GM18870 (cell line): ENCODE data around the gene MPPED2.

ENCODE experiments used
- ATAC-seq: cut with Tn5 transposase; IDR thresholded peaks from one replicate; pipeline ENCODE4 v1.9.1; 2021; ENCODE audit warnings: moderate library complexity; ENCODE audit not compliant: unreplicated experiment

MPPED2 gene

DNA sequence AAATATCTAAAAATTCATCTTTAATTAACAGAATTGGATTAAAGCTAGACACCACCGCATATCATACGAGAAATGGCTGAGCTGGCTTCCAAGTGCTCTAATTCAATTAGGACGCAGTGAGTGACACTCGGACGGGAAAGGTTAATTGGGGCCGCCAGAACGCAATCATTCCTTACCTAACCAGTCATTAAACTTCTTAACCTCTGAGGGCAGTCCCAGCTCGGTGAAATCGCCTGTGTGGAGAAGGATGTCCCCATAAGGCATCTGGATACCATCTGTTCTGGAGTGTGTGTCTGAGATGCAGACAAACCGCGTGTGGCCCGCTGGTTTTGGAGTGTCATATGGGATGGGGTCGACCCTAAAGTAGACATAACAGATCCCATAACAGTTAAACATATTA lies 50.3 kb downstream of the MPPED2 start:
- no peak for ATAC-seq

DNA sequence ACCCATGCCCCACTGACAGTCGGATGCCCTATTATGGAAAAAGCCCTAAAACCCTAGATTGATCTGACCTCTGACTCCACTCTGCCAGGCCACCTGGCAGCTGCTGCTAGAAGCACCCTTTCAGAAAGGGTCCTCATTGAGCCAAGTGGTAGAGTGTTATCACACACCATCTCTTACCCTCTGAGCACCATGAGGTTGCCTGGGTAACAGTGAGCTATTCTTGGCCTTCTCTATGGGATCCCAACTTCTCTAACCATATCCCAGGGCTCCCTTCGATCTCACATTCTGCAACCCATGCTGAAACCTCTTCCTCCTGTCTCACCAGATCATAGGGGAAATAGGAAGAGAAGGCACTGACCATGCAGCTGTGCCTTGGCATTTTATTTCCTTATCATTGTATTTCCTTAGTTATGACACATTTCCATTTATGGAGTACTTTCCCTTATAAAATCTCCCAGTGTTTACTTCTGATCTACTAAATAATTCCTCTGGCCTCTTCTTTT lies 52.7 kb downstream of the MPPED2 start:
- no peak for ATAC-seq

DNA sequence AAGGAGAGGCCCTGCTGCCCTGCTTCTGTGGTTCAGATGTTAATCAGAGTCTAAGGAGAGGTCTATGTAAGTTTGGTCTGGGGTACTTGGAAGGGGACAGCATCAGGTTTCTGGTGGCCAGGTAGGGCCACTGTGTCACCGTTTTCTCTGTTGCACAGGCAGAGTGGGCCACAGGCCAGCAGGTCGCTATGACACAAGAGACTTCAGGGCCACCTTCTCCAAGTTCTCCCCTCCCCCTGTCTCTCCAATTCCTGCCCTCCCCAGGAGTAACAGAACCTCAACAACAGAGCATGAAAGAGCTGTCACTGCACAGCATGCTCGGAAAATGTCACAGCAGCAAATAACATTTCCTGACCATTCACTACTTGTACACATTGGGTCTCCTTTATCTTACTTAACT lies 58.6 kb downstream of the MPPED2 start:
- no peak for ATAC-seq

DNA sequence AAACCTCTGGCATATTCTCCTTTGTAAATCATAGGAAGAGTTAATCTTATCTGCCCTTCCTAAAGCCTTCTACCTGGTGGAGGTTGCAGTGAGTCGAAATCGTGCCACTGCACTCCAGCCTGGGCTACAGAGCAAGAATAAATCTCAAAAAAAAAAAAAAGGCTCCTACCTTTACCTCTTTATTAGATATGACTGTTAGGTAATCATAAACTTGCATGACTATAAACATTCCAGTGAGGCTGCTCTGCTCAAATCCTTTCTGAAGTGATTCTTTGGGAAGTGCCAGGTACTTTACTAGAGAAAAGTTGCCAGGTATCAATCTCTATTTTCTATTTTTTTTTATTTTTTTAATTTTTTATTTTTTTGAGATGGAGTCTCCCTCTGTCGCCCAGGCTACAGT lies 59.6 kb downstream of the MPPED2 start:
- ATAC-seq: no peak

DNA sequence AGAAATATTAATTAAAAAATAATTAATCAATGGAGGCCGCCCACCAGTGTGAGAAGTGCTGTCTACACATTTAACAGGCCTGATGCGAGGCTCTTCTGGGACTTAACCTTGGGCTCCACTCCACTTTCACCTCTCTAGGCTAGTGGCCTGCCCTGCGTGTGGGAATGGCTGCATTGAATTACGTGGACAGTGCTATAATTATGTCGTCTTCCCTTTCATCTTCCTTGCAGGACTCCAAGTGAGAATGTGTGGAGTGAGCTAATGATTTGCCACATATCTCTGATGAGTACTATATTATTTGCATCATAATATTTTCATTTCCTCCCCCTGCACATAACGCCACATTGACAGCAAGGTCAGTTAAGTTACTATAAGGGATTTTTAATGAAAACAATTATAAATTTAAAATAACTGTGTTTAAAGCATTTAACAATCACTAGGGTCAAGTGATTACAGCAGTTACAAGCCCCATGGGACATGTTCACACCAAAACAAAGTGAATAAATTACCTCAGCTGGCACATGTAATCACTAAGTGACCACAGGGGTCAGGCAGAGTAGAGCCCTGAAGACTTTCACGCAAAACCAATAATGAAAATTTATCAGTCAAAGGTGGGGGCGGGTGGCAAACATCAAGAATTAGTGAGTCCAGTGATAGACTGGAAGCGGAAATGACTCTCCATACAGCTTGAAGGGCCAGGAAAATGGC lies 63.5 kb downstream of the MPPED2 start:
- ATAC-seq: no peak

DNA sequence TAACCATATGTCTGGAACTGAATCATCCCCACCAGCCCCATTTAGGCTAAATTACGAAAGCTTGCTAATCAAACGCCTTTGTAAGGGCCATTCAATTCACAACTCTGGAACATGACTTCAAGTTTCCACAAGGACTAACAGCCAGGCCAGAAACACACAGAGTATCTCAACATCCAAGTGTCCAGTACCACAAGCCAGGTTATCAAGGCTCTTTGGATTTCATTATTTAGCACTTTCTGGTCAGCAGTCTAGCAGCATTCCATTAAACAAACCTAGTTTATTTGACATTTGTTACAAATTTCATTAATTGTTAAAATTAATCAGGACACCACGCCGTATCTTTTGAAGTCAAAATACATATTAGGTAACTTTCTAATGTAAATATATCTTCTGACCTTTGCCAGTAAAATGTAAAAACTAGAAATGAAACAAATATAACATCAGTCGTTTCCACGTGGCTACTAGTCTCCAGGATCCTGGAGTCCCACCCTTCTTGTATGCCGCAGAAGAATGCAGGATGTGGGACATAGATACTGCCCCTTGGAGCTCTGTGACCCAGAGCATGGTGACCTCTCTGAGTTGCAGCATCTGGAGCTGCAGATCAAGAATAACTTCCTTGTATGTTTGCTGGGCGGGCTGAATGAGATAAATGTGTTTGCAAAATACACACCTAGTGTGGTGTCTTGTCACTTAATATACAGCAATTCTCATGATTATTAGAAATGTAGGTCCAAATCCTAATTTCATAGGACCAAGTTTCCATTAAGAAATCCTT lies 64.7 kb downstream of the MPPED2 start:
- ATAC-seq: no peak

DNA sequence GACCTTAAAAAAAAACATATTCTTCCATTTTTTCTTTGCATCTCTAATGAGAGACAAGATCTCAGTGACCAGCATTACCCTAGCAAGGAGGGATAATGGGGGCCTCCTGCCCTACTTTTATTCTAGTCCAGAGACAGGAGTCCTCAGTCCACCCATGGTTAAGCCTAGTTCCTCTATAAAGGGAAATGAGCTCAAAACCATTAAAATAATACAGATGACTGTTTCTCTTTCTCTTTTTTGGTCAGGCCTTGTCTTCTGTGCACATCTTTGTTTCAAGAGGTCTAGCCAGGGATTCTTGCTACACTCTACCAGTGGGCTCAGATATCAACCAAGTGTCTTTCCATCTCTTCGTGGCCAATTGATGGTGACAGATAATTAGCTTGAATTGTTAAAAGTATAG lies 73.1 kb downstream of the MPPED2 start:
- ATAC-seq: no peak

DNA sequence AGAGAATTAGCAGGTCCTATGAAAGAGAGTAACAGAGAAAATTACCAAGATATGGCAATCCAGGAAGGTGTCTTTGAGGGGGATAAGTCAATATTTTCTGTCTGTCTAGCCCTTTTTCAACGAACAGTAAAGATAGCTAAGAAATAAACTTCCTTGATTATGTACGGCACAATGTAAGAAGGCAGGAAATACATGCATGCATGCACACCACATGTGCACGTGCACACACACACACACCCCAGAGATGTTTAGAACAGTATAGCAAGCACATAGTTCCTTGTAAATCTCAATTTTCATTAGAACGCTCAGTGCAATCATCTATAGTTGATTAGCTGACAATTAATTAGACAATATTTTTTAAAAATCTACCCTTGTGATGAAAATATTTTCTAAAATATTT lies 74.7 kb downstream of the MPPED2 start:
- ATAC-seq: no peak

DNA sequence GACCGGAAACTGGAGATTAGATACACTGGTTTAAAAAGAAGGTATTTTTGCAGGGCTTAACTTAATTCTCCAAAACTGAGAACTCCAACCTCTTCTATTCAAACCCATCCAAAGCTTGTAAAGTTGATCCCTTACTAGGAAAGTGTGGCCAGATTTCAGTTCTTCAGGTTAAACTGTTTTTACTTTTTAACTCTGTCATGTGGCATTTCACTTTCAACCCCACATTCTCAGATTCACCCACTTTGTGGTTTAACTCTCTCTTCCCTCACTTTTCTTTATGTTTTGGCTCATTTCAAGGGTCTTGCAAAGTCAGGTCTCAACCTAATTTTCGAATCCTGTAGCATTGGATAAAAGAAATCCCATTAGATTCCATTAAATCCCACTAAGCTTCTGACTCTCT lies 75.4 kb downstream of the MPPED2 start:
- no peak for ATAC-seq

DNA sequence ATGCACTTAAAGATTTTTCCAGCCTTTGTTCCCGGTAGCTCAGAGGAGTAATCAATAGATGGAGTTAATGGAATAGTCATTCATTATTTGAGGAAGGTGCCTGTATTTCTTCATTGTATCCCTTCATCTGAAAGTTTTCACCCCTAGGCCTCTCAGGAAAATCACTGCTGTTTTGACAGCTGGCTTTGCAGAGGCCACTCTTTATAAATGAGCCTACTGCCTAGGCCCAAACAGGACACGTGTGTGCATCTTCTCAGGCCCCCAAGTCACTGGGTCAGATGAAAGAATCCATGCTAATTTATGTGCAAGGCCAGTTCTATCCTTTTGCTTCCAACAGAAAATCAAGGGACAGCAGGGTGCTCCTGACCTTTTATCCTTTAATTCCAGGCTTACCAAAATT lies 76.8 kb downstream of the MPPED2 start:
- ATAC-seq: no peak

DNA sequence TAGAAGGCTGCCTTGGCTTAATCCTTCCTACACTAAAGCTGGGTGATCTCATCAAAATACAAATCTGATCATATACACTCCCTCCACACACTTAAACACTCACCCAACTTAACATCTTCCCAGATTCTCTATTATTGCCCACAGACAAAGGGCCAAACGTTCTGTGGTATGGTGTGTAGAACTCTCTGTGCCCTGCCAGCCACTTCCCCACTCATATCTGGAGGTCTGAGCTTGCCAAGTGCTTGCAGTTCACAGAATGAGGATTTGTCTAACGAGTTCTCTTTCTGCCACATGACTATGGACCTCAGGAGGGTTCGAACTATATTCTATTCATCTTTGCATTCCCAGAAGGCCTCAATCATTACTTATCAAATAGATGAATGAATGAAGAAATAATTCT lies 77.6 kb downstream of the MPPED2 start:
- ATAC-seq: no peak

DNA sequence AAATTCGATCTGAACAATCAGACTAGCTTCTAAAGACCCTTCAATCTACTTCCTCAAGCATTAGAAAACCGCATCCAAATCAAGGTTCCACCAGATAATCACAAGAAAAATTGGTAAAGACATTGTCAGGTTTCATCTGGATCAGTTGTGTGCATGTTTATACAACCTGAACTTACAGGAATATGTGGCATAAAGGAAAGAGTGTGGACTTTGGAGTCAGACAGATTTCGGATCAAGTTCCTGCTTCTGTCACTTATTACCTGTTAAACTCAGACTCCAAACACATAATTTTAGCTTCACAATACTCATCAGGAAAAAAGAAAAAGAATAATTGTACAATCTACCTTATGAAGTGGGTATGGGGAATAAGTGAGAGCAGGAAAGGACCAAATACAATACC lies 80.5 kb downstream of the MPPED2 start:
- ATAC-seq: no peak

DNA sequence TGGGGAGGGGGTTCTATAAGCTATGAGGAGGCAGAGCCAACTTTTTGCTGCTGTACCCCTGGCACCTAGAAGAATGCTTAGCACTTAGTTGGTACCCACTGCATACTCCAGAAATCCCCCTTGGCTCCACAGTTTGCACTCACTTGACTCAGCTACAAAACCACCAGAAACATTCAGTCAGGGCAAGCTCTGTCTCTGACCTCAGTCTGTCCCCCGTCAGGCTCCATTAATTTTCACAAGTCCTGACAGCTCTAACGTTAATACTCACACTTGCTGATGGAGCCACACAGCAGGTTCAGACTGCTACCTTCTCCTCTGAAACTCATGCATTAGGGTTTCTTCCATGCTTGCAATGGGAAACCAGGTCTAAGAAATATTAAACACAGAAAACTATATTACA lies 81.7 kb downstream of the MPPED2 start:
- ATAC-seq: no peak

DNA sequence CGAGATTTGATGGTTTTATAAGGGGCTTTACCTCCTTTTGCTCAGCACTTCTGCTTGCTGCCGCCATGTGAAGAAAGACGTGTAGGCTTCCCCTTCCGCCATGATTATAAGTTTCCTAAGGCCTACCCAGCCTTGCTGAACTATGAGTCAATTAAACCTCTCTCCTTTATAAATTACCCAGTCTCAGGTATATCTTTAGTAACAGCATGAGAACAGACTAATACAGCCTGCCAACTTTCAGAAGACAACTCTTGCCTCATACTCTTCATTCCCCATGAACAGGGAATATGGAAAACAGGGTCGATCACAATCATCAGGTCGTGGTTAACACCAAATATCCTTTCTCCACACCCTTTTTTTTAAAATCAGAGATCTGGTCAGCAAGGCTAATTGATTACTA lies 83.0 kb downstream of the MPPED2 start:
- ATAC-seq: no peak

DNA sequence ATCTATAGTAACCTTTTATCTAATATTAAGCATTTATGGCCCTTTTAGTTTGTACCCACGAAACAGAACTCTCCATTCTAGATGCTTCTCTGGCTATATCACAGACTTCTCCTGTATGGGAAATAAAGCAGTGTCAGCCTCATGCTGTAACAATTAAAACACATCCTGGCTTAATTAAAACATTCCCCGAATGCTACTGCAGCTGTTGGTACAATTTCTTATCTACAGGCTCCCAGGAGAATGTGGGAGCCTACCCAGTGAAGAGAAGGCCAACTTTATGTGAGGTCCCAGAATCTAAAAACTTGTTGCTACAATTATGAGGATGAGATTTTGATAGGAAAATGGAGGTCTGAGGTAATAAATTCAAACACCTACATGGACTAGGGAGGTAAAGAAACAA lies 83.8 kb downstream of the MPPED2 start:
- no peak for ATAC-seq

DNA sequence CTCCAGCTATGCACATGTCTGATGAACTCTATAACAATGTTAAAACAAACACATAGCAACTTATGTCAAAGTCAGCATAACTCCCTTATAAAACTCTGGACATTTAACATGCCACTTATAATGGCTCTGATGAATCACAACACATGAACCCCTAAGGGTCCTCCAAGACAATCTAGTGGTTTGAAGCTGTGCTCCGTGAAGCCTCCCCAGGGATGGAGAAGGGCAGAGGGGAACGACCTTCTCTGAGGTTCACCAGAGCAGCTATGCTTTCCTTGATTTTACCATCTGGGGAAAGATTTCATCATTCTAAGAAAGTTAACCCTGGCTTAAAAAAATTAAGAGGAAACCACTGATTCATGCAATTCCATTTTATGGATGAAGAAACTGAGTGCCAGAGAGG lies 84.4 kb downstream of the MPPED2 start:
- ATAC-seq: no peak

DNA sequence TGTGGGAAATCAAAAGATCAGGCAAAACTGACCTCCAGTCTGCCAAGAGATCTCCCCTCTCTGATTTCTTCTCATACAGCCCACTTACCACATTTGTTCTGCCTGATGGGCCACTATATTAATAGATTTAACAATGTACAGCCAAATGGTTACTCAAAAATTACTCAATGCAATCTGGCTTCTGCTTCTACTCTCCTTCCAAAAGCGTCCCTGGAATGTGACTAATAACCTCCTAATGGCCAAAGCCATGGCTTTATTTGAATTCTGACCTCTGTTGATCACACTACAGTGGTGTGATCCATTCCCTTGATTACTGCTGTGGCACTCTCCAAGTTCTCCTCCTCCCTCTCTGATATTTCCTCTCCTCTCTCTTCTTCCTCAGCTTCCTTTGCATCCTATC lies 86.2 kb downstream of the MPPED2 start:
- no peak for ATAC-seq

DNA sequence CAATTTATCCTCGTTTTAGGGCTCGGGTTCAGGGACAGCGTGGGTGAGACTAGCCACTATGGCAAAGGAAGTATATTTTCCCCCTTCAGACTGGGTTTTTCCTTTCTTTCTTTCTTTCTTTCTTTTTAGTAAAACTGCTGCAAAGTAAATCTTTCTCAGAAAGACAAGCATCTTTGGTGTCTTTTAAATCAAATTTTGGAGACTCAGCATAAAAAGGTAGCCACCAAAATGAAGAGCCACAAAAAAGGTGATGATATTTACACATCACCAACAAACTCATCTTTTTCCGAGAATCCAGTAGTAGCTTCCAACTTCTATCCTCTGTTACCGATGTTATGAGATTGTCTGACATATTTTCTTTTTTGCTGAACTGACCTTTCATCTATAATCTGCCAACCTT lies 88.6 kb downstream of the MPPED2 start:
- ATAC-seq: no peak

DNA sequence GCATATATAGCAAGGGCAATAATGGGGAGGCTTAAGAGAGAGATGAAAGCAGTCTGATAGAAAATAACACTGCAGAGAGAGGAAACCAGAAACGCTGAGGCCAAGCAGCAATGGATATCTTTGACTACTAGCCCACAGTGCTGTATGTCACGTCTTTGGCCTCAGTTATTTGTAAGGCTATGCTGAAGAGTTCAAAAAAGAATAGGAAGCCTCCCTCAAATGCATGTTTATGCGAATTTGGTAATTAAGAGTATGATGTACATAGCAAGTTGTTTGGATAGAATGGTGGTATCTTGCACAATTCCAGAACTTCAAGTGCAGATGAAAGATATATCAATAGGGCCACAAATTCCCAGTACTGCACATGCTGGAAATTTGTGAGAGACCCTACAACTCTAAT lies 89.2 kb downstream of the MPPED2 start:
- ATAC-seq: no peak

DNA sequence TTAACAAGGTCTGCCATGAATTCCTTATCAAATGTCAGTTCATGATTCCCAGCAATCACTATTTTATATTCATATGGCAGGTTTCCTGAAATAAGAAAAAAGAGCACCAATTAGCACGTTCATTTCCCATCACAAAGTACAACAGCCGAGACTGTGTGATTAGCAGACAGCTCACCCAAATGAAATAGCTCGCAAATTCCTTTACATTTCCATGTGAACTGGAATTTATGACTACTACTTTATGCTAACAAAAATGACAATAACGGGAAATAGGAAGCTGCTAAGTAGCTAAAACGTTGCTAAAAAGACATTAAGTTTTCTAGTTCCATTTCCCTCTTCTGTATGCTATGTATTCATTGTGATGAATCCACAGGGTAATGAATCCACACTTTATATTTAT lies 90.7 kb downstream of the MPPED2 start:
- ATAC-seq: no peak

DNA sequence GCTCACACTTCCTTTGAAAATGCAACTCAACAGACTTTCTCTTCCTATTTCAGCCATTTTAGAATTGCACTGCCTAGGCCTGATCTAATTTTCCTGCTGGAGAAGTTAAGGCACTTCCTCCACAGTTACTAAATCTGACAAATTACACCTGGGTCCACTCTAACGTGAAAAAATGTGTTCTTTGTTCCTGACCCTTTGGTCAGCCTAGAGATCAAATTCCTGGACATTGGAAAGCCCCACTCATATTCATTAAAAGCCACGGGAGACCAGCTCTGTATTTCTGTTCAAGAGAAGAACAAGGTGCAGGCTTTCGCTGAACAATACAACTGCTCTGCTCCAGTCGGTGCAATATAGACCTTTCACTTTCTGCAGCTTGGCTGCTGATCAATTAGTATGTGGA lies 96.6 kb downstream of the MPPED2 start:
- ATAC-seq: no peak

DNA sequence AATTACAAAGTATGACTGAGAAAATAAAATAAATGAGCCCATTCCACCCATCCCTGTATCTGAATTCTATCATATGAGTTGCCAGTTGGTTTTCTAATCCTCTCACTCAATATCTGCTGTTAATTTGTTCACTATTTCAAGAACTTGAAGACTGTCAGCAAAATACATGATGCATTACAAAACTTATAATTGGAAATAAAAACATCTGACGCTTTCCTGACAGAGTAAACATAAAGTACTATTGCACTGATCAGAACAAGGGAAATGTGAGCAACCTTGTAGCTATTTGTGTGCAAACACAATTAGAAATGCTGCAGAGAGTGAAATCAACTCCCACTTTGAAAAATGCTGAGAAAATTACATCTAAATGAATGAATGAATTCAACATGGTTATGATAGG lies 97.1 kb downstream of the MPPED2 start:
- ATAC-seq: no peak
